GM18909 (cell line): ENCODE data around the gene AKR1A1.
A peak's percentile ranks its signal among the peaks of the same experiment; 100 is the strongest.
"Not testable (repeated sequence)": the region's sequence is repeated elsewhere in the genome, so short reads cannot be mapped to it uniquely, and the experiment has no call there.

Experiments
- ATAC-seq: cut with Tn5 transposase; IDR thresholded peaks from one replicate; pipeline ENCODE4 v1.9.1; 2021; ENCODE audit warnings: mild to moderate bottlenecking; ENCODE audit not compliant: unreplicated experiment, poor library complexity

Gene AKR1A1

DNA sequence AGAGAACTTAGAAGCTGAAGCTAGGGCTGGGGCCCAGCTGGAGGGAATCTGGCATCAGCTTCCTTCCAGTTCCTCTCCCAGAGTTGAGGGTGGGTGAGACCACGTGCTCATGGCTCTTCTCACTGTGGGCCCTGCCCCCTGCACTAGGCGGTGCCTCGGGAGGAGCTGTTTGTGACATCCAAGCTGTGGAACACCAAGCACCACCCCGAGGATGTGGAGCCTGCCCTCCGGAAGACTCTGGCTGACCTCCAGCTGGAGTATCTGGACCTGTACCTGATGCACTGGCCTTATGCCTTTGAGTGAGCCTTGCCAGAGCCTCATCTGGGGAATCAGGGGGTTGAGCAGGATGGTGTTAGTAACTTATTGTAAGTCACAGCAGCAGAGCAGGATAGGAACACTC, 16.1 kb downstream of the AKR1A1 start:
- no peak for ATAC-seq

GRCh38 chr1:45567911-45568310, 17.3 kb downstream of the AKR1A1 start:
- no peak for ATAC-seq

GRCh38 chr1:45568421-45568820, 17.8 kb downstream of the AKR1A1 start:
- ATAC-seq, result no peak

GRCh38 chr1:45569571-45569961, 18.9 kb downstream of the AKR1A1 start:
- ATAC-seq, result no peak

DNA sequence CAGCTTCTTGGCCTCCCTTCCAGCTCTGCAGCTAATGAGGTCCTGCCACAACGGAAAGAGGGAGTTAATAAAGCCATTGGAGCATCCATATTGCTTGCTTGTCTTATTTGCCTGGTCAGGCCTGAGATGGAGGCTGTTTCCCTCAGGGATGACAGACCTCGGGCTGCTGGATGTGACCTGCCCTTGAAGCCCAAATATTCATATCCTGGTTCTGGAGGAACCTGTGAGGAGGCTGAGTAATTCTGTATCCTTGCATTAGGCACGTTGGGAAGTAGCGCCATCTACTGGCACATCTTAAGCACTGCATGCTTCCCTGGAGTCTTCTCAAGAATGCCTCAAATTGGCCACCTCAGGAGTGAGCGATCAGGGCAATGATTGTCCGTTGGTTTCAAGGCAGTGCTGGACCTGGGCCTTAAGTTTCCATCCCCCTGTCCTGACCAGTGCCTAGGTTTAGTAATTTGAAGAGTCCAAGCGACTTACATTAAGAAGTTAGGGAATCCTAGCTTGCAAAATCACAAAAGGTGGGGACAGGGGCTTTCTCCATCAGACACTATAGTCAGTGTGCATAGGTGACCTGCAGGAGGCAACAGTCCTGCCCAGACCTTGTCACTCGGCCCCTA, 19.4 kb downstream of the AKR1A1 start:
- ATAC-seq, result peak; percentile 59

GRCh38 chr1:45570631-45571030, 20.0 kb downstream of the AKR1A1 start:
- ATAC-seq, result no peak

DNA sequence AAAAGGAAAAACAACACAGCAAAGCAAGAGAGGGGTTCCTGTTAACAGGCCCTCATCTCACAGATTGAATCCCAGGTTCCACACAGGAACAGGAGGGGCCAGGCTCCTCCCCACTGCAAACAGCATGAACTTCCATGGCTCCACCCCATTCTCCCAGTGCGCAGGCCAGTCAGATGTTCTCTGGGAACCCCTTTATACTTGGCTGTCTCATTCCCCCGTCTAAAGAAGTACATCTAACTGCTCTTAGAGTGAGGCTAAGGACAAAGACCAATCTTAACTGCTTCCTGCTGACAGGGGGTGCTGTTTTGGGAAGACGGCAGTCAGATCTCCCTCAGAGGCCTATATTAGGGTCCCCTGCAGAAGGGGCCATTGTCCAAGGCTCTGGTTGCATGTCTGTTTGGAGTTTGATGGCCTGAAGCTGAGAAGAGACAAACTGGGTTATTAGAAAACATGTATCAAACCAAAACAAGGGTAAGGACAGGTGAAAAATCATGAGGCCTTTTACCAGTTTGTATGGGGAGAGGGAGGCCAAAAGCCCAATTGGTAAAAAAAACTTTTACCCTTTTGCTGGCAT, 22.7 kb downstream of the AKR1A1 start:
- no peak for ATAC-seq

DNA sequence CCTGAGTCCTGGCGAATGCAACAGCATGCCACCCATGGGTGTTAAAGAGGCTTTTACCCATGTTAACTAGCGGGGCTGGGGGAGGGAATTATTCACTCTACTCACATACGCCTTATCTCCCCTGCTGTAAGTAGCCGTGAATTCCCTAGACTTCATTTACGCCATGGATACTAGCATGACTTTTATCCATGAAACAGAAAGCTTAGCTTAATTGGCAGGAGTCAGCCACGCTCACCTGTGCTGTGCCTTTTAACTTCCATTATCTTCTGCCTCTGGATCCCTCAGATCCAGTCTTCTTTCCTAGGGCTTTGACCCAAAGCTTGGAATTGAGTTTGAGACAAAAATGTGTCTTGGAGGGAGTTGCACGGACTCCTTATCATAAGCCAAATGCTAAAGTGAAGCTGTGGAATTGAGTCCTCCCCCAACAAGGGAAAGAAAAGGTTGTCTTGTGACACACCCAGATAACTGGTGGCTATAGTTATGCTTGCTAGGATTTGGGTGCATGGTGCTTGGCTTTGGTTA, 23.5 kb downstream of the AKR1A1 start:
- no peak for ATAC-seq

DNA sequence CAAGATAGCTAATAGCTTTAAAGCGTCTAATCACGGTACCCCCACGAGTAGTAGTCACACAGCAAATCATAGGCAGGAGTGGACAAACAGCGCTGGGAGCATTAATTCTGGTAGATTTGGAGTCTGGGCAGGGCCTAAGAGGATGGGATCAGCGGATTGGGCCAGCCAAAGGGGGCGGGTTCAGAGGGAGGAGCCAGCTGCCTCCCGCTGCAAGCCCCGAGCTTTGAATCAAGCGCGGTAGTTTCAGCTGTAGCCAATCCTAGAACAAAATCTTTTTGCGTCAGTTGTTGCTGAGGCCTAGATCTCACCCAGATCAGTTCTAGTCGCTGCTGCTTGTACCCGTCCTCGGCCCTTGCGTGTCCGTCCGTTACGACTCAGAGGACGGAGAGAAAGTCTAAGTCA, 32.6 kb downstream of the AKR1A1 start:
- peak; percentile 74 for ATAC-seq

GRCh38 chr1:45583666-45584350, 33.2 kb downstream of the AKR1A1 start, which contains the start of gene NASP:
Gene NASP, plus strand, starts transcription at chr1:45584041. Its CDS starts 106 bp downstream, at chr1:45584147.
- peak; percentile 67 for ATAC-seq

GRCh38 chr1:45584351-45585109, 33.9 kb downstream of the AKR1A1 start:
- ATAC-seq, result peak; percentile 36

GRCh38 chr1:45585110-45585426, 34.4 kb downstream of the AKR1A1 start:
- no peak for ATAC-seq

GRCh38 chr1:45585496-45586075, 35.0 kb downstream of the AKR1A1 start:
- no peak for ATAC-seq

DNA sequence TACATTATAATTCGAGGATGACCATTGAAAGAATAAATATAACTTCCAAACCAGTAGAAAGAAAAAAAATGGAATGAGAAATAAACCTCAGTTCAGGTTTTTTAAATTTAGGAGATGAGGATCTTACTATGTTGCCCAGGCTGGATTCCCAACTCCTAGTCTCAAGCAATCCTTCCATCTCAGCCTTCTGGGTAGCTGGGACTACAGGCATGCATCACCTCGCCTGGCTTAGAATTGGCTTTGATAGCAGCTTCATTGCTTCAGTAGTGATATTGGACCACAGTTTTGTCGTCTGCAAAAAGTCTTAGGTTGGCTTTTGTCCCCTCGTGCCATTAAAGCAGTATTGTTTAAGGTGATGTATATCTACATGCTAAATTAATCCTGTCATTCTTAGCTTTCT, 36.1 kb downstream of the AKR1A1 start:
- no peak for ATAC-seq

GRCh38 chr1:45589861-45590260, 39.2 kb downstream of the AKR1A1 start:
- ATAC-seq, result no peak

GRCh38 chr1:45594412-45594811, 43.8 kb downstream of the AKR1A1 start:
- no peak for ATAC-seq

DNA sequence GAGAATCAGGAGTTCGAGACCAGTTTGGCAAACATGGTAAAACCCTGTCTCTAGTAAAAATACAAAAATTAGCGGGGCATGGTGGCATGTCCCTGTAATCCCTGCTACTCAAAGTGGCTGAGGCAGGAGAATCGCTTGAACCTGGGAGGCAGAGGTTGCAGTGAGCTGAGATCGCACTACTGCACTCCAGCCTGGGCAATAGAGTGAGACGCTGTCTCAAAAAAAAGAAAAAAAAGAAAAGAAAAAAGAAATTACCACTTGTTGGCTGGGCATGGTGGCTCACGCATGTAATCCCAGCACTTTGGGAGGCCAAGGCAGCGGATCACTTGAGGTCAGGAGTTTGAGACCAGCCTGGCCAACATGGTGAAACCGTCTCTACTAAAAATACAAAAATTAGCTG, 46.1 kb downstream of the AKR1A1 start:
- not testable (repeated sequence) for ATAC-seq

GRCh38 chr1:45604239-45604638, 53.6 kb downstream of the AKR1A1 start:
- ATAC-seq, result no peak

- no peak for ATAC-seq
Measured at GRCh38 chr1:45607404-45608074, 56.9 kb downstream of the AKR1A1 start.
